GM21786 (cell line): ENCODE data around the gene YBX3.

Experiments used
- ATAC-seq: cut with Tn5 transposase; IDR thresholded peaks from one replicate; pipeline ENCODE4 v1.9.1; 2021; ENCODE audit not compliant: unreplicated experiment

YBX3 gene

GRCh38 chr12:10672231-10672868 lies 50.8 kb downstream of the YBX3 start:
- no peak for ATAC-seq

- ATAC-seq: no peak
These were observed 53.6 kb downstream of the YBX3 start for GRCh38 chr12:10669533-10669932.

DNA sequence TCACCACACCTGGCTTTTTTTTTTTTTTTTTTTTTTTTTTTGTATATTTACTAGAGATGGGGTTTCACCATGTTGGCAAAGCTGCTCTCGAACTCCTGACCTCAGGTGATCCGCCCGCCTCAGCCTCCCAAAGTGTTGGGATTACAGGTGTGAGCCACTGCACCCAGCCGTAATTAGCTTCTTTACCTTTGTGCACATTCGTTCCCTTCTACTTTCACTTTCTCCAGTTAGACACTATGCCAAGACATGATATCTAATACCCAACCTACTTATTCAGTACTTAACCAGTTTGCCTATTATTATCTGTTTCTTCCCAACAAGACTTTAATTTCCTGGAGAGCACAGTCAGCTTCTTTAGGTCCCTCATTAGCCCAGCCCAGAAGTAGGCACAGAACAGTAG lies 54.6 kb downstream of the YBX3 start:
- no peak for ATAC-seq

DNA sequence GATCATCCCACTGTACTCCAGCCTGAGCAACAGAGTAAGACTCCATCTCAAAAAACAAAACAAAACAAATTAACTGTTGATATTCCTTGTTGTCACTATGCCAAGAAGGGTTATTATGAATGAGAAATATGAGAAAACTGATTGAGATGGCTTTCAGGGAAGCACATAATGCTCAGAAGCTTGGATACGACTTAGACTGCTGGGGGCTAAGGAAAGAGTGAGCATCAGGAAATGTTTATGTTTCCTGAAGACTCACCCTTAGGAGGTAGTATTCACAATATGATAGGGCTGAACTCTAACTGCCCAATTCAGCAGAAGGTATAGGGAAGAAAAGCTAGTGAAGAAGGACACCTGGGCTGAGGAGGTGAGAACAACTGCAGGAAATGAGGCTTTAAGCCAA lies 55.5 kb downstream of the YBX3 start:
- no peak for ATAC-seq

DNA sequence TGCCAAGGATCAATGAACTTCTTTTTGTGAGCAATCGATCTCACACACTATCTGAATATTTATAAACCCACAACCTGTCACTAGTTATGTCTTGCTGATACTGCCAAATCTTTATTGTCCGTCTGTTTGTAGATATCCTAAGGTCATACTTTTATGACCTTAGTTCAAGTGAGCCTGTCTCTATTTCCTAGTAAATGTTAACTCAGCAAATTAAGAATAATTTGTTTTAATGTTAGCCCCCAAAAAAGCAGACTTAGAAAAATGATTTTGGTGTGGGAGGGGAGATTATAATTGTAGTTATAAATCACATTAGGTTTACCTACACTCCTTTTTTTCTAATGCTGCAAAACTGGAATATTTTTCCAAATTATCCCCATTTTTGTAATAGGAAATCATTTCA lies 58.6 kb downstream of the YBX3 start:
- no peak for ATAC-seq

- no peak for ATAC-seq
These were observed 59.3 kb downstream of the YBX3 start for GRCh38 chr12:10663869-10664268.

- no peak for ATAC-seq
These were observed 61.8 kb downstream of the YBX3 start for GRCh38 chr12:10661338-10661737.

- no peak for ATAC-seq
These were observed 69.1 kb downstream of the YBX3 start for GRCh38 chr12:10654003-10654402.

GRCh38 chr12:10652192-10652591 lies 70.9 kb downstream of the YBX3 start:
- ATAC-seq: no peak
